NCI-H128 (cell line): ENCODE results near the gene RNF5.

Experiments used
- DNase-seq: peaks from one replicate; lab custom pipeline; 2025; ENCODE audit not compliant: unreplicated experiment; lab: John Stamatoyannopoulos, UW

The RNF5 gene

DNA sequence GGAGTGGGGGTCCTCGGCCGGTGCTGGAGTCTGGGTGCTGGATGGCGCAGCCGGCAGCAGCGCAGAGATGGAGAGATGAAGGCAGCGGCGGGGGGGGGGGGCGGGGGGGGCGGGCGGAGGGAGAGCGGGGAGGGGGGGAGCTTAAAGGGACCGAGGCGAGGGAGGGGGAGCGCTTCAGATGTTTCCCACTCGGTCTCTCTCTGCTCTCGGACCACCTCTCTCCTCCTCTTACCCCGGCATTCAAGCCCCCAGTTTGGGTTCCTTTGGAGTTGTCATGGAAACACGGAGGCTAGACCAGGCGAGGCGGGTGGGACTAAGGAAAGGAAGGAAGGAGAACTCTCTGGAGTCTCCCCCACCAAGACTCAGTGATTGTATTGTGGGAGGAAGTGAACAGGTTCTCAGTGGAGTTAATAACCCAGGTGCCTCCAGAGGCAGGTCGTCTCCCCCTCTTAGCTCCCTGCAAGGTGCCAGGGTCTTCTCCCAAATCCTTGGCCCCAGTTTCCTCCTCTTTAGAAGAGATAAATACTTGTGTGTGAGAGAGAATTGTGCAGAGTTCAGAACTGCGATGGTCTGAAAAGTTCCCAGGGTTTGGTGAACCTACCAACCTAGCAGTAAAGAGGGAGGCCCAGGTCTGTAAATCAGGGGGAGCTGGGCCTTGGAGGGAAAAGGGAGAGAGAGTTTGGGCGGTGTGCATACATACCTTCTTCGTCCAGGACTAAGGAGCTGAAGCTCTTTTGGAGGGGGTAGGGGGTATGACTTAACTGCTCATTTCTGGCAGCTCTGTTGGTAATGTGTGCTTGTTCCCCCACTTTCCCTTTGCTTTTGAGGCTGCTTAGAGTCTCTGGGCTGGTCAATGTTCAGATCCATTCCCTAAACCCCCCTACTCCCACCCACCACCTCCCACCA lies 26.1 kb upstream of the RNF5 start, which contains the start of gene PRRT1:
PRRT1 (minus strand) TSS at position 77 of the 906 bp plus-strand sequence. CDS start 112 bp downstream, outside the sequence.
- no peak for DNase-seq

DNA sequence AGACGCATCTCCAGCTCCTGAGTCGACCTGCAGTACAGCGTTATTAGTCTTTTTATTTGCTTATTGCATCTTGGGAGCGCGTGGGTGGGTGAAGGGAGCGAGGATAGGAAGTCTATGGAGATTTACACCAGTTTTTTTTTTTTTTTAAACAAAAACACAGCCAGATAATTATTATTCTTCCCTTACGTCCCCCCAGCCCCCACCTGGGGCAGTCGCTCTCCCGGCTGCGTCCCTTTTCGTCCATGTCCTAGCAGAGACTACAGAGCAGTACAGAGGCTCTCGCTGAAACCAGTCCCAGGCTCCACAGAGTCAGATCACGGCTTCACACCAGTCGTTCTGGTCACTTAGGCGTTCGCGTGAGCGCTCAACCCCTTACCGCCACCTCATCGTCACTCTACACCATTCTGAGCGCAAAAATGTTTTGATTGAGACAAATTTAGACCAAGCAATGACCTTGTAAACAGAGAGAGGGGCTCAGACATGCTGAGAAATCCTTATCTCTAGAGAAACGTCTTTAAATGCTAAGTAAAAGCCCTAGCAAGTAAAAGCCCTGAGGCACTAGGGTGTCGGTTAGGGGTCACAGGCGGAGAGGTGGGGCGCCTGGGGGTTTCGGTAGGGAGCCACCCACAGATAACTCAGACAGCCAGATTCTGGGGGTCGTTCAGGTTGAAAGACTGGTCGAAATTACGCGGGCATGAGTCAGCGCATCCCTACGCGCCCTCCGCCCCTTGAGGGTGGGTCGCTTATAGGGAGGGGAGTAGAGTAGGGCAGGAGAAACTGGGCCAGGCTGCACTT lies 25.2 kb upstream of the RNF5 start:
- DNase-seq: no peak

DNA sequence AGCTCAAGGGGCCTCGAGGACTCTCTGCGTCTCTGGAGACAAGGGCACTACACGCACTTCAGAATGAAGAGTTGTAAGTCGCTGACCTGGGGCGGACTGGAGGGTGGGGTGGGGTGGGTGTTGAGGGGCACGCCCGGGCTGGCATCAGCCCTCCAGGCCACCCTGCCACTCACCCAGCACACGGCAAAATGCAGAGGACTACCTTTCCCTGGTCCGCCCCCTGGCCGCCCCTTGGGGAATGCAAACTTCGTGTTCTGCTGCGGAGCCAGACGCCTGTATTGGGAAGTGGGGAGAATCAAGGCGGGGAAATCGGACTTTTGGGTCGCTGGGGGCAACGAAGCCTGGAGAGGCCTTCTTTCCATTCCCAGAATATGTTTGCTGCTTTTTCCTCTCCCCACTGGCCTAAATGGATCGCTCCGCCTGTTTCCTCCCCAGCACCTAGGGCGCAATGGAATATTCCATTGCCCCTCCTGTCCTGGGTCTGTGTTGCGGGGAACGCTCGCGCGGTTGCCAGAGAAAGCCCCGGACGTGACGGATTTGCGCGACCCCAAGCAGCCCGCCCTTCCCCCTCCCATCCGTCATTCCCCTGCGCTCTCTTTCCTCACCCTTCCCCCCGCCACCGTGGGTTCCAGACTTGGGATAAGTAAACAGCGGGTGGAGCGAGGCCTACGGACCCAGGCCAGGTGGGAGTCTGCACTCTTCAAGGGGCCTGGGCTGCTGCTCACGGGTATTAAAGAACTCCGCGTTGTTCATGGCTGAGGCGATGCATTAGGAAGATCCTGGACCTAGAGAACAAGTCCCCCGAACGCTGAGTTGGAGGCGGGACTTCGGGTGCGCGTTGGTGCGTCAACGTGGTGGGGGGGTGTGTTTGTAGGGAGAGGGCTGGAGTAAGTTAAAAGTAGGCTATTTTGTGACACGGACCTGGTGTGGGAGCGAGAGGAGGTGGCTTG lies 24.4 kb upstream of the RNF5 start, which contains the start of gene PPT2:
PPT2 (plus strand) TSS at position 578 of the 950 bp plus-strand sequence. CDS start 454 bp downstream, outside the sequence.
- DNase-seq: peak; percentile 46

DNA sequence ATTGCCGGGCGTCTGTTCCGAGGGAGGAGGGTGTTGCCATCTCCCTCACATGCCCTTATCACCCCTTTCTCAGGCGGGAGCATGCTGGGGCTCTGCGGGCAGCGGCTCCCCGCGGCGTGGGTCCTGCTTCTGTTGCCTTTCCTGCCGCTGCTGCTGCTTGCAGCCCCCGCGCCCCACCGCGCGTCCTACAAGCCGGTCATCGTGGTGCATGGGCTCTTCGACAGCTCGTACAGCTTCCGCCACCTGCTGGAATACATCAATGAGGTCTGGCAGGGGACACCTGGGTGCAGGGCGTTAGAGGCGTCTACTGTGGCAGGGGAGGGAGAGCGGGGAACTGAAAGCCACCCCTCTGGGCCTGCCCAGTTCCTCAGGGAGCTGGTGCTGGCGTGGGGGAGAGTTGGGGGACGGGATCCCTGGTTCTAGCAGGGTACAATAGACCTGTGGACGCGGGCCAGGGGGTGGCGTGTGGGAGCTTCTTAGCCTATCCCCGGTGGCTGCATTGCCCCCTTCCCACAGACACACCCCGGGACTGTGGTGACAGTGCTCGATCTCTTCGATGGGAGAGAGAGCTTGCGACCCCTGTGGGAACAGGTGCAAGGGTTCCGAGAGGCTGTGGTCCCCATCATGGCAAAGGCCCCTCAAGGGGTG lies 23.6 kb upstream of the RNF5 start:
- peak; percentile 41 for DNase-seq

DNA sequence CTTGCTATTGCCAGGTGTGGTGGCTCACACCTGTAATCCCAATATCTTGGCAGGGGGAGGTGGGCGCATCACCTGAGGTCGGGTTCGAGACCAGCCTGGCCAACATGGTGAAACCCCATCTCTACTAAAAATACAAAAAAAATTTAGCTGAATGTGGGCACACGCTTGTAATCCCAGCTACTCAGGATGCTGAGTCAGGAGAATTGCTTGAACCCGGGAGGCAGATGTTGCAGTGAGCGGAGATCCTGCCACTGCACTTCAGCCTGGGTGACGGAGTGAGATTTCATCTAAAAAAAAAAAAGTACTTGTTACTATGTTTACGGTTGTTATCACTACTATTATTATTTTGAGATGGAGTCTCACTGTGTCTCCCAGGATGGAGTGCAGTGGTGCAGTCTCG lies 21.3 kb upstream of the RNF5 start:
- DNase-seq: no peak

DNA sequence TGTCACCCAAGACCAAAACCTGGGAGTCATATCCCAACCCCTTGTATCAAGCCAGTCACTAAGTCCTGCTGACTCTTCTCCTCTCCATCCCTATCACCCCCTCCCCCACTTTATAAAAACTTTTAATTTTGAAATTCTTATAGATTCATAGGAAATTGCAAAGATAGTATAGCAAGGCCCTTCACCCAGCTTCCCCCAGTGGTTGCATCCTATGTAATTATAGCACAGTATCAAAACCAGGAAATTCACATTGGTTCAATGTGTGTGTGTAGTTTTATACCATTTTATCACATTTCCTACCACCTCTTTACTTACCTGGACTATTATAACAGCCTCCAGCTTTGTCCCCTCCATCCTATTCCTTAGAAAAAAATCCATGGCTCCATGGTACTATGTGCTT lies 20.2 kb upstream of the RNF5 start:
- no peak for DNase-seq

DNA sequence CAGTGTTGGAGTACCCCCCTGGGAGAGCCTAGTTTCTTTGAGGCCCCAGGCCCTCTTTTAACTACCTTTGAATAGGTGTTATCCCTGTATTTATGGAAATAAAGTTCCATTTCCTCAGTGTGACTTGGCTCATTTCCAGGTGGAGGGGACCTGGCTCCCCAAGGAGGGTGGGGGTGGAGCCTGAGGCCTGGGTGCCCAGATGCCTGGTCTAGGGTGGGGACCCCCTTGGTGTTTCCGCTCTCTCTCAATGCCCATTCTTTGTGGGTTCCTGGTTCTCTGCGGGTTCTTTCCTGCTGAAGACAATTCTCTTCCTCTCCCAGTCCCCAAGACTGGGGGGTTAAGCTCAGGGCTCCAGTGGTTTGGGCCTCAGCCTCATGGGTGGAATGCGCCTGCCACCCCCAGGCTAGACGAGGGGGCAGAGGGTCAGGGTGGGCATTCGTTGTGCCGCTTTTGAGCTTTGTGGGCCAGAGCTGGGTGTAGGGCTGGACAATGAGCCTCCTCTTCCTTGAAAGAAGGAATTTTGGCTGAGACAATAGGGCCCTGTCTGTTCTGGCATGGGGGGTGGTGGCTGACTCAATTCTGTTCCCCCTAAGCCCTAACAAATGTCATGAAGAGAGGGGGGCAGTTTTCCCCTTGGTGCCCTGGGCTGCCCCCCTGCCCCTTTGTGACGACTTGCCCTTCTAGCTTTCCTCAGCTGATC lies 14.5 kb upstream of the RNF5 start:
- DNase-seq: no peak

DNA sequence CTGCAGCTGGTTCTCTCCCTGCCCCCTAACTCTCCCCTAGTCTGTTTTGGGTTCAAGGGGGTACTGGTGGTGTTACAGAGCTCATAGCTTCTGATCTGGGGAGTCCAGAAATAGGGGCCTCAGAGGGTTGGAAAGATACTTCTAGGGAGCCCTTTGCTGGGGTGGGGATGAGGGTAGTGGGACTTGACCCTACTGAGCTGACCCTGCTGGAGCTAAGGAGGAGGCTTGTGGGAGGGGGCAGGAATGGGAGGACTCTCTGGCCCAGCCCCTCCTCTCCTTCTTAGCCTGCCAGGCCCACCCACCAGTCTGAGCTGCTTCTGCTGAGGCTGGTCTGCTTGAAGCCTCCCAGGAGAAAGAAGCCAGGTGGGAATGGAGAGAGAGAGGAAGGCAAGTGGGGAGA lies 13.9 kb upstream of the RNF5 start, which contains the start of gene EGFL8:
EGFL8 (plus strand) TSS at position 301 of the 400 bp plus-strand sequence. CDS start 1,571 bp downstream, outside the sequence.
- DNase-seq: no peak

DNA sequence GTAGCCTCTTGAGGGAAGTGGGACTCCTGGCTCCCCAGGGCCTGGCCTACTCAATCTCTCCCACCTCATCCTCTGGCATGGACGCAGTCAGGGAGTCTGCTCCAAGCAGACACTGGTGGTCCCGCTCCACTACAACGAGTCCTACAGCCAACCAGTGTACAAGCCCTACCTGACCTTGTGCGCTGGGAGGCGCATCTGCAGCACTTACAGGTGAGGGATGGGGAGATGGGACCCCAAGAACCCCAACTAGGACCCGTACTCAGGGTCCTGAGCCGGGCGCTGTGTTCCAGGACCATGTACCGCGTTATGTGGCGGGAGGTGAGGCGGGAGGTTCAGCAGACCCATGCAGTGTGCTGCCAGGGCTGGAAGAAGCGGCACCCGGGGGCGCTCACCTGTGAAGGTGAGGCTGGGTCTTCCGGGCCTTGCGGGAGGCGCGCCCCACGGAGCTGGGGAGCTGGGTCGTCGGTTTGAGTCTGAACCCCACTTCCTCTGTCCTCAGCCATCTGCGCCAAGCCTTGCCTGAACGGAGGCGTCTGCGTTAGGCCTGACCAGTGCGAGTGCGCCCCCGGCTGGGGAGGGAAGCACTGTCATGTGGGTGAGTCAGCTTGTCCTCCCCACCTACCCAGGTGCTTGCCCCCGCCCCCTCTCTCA lies 11.7 kb upstream of the RNF5 start:
- DNase-seq: no peak

DNA sequence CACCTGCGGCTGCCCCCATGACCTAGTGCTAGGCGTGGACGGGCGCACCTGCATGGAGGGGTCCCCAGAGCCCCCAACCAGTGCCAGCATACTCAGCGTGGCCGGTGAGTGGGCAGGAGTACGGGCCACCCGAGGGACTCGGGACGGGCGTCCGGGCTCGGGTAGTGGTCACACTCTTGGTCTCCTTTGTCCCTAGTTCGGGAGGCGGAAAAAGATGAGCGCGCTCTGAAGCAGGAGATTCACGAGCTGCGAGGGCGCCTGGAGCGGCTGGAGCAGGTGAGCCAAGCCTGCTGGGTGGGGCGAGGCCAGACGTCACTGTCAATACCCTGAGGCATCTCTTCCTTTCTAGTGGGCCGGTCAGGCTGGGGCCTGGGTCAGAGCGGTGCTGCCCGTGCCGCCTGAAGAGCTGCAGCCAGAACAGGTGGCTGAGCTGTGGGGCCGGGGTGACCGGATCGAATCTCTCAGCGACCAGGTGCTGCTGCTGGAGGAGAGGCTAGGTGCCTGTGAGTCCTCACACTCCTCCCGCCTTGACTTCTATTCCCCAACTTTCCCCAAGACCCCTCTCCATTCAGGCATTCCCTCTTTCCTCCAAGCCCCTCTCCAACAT lies 10.9 kb upstream of the RNF5 start:
- DNase-seq: no peak

DNA sequence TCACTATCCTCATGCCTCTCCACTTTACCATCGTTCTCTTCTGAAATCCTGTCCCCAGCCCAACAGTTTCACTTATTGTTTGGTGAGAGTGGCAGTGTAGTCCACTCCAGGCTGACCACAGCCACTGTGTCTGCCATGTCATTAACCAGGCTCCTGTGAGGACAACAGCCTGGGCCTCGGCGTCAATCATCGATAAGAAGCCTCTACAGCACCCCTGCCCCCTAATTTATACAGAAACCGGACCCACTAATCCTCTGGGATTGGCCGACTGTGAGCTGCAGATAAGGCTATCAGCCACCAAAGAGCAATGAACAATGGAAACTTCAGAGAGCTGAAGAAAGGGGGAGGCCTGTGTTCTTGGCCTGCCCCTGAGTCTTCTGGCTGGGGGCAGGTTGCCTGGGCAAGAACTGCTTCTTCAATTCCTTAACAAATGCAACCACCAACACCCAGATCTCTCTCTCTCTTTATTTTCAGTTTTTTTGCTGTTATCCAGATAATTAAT lies 10.4 kb upstream of the RNF5 start:
- DNase-seq: no peak

DNA sequence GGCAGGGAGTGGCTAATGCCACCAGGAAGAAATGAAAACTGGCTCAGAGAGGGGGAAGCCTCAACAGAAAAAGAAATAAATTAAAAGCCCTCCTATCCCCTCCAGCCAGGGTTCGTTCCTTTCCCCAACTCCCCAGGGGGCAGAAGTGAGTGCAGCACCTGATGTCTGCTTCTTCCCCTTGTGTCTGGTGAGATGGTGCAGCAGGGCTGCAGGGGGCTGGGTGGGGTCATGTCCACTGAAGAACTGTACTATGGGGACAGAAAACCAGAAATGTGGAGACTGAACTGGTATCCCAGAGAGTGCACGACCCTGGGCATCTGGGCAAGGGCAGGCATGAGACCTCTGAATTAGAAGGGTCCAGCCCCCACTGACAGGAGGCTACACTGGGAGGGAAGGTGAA lies 9.9 kb upstream of the RNF5 start:
- DNase-seq: no peak

DNA sequence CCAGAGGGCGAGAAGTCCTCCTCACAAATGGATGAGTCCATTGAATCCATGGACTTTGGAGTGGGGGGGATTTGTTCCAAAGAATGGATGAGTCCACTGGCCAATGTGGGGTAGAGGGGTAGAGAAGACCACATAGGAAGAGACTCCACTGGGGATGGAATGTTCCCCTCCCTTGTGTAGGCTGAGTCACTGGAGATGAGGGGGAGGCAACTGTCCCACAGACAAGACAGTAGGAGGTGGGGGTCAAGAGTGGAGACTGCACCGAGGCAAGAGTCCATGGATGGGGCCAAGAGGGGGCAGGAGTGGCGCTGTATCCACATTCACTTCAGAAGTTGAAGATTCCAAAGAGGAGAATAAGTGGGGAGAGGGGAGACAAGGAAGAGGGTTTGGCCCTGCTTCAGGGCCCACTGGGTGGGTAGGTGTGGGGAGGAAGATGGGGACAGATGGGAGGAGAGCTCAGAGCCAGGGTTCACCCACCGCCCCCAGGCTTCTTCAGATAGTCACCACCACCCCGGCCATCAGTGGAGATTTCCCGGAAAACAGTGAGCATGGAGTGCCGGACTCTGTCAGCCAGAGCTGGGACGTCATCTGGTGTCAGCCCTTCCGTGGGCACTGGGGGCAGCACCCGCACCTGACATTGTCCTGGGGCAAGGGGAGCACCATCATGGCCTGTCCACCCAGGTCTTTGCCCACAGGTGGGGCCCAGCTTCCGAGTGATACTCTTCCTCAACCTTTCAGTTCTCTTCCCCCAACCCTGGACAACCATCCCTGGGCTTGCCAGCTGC lies 9.2 kb upstream of the RNF5 start:
- no peak for DNase-seq

DNA sequence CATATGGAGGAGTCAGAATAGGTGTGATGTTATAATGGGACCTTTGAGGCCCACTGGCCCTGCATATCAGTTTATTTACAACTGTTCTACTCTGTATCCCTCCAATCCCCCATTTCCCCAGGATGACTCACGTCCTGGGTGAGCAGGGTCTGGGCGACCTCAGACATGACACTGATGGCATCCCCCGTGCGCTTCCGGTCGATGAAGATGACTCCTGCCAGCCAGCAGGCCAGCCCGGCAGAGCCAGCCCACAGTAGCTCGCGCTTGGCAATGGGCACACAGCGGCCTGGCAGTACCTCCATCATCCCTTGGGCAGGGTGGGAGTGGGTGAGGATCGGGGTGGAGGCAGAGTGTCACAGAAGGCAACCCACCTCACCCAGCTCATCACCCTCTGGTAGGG lies 7.9 kb upstream of the RNF5 start:
- DNase-seq: no peak

DNA sequence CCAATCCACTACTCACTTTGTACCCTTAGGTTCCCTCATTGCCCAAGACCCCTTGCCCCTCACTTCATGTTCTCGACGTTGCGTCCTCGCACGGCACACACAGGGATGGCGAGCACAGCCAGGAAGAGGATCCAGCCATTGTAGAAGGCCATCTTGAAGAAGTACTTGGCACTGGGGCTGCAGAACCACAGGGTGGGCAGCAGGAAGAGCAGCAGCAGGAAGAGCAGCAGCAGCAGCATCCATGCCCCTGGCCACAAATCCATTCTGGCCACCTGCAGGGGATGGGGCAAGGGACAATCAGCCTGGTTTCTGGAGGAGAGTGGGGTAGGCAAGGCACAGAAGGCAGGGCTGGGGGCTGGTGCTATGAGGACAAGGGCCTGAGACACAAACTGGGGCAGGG lies 7.0 kb upstream of the RNF5 start:
- no peak for DNase-seq

DNA sequence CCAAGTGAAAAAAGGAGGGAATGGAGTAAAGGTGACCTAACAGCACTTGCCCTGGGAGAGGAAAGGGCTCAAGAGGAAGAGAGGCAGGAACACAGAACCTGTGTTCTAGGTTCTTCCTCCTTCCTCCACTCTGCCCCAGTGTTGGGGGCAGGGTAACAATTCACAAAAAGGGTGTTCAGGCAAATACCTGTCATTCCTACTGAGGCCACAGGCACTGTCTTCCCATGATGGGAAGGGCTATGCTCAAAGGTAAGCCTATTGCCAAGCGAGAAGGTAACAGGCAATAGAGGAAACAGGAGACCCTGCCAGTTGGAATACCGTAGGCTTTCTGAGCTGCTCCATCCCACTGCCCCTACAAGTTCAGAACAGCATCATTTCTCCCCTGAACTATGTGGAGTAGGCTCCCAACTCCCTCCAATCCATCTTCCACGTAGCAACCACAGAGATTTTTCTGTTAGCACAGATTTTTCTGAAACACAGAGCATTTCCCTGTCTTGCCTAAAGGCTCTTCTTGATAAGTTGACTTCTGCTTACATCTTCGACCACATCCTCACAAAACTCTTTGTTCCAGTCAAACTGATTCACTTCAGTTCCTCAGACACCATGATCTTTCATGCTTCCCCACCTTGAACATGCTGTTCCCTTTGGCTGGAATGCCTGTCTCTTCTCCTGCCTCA lies 5.0 kb upstream of the RNF5 start:
- no peak for DNase-seq

DNA sequence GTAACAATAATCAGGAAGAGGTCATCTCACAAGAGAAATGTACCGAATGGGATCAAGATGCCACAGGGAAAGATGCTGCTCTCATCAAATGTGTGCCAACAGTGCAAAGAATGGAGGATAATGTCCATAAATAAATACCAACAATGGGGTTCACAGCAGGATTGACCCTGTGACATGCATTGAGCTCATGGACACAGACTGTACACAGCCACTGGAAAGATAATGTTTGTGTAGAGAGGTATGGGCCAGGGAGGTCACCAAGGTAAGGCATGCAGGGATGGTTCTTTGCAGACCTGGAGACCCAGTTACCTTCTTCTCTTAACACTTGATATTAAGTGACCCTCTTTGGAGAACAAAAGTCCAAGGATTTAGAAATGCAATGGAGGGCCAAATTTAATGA lies 3.8 kb upstream of the RNF5 start:
- no peak for DNase-seq
